T-helper 9 cell (primary cell): ENCODE data around the gene FAAH2.
"Not testable (repeated sequence)": the region's sequence is repeated elsewhere in the genome, so short reads cannot be mapped to it uniquely, and the experiment has no call there.

Experiments used
- DNase-seq: peaks from one replicate; pipeline ENCODE4 v3.0.0-alpha.2; 2020

FAAH2 gene

GRCh38 chrX:57380026-57380796 lies 93.7 kb downstream of the FAAH2 start:
- no peak for DNase-seq

GRCh38 chrX:57394162-57394561 lies 107.7 kb downstream of the FAAH2 start:
- DNase-seq: not testable (repeated sequence)

- not testable (repeated sequence) for DNase-seq
These were observed 116.7 kb downstream of the FAAH2 start for GRCh38 chrX:57403191-57403590.

- no peak for DNase-seq
These were observed 119.6 kb downstream of the FAAH2 start for GRCh38 chrX:57406149-57406548.

GRCh38 chrX:57417827-57418226 lies 131.3 kb downstream of the FAAH2 start:
- no peak for DNase-seq

- DNase-seq: no peak
These were observed 135.8 kb downstream of the FAAH2 start for GRCh38 chrX:57422289-57422688.

- no peak for DNase-seq
These were observed 136.3 kb downstream of the FAAH2 start for GRCh38 chrX:57422790-57423189.

GRCh38 chrX:57445076-57445475 lies 158.6 kb downstream of the FAAH2 start:
- DNase-seq: no peak

- DNase-seq: no peak
These were observed 159.3 kb downstream of the FAAH2 start for GRCh38 chrX:57445832-57446231.

- no peak for DNase-seq
These were observed 161.3 kb downstream of the FAAH2 start for GRCh38 chrX:57447856-57448255.

GRCh38 chrX:57451426-57452020 lies 165.0 kb downstream of the FAAH2 start:
- DNase-seq: no peak

GRCh38 chrX:57453901-57454300 lies 167.4 kb downstream of the FAAH2 start:
- no peak for DNase-seq

GRCh38 chrX:57481514-57481913 lies 195.0 kb downstream of the FAAH2 start:
- no peak for DNase-seq

GRCh38 chrX:57516491-57516890 lies 230.0 kb downstream of the FAAH2 start:
- no peak for DNase-seq

- no peak for DNase-seq
These were observed 233.1 kb downstream of the FAAH2 start for GRCh38 chrX:57519578-57520118.

GRCh38 chrX:57528670-57529255 lies 242.3 kb downstream of the FAAH2 start:
- DNase-seq: no peak
